Cardiac fibroblast (primary cell): ENCODE measurements around the gene TMEM255B.

Experiments used
- DNase-seq, 2 donors: peaks; one replicate each; pipeline versions ENCODE4 v3.0.0 to v3.0.0-alpha.2; 2010; ENCODE audit warnings: low read depth in 2 of 2
- H3K4me3 ChIP-seq, 2 donors: replicated peaks in 1 of 2; 1 replicate in 1 of 2; 2 replicates in 1 of 2; pipeline ENCODE4 v1.5.1; 2011; ENCODE audit warnings: low read depth in 2 of 2, low read length in 2 of 2, mild to moderate bottlenecking in 2 of 2, moderate library complexity in 1 of 2
- CTCF ChIP-seq: IDR thresholded peaks from one replicate; pipeline ENCODE4 v1.5.1; 2011; ENCODE audit warnings: low read depth, mild to moderate bottlenecking, low read length, inconsistent platforms

TMEM255B gene

GRCh38 chr13:113850722-113851479 lies 91.9 kb downstream of the TMEM255B start:
- H3K4me3 ChIP-seq = no peak overlapping the region
- no peak for TF ChIP-seq CTCF
- DNase-seq = no peak

DNA sequence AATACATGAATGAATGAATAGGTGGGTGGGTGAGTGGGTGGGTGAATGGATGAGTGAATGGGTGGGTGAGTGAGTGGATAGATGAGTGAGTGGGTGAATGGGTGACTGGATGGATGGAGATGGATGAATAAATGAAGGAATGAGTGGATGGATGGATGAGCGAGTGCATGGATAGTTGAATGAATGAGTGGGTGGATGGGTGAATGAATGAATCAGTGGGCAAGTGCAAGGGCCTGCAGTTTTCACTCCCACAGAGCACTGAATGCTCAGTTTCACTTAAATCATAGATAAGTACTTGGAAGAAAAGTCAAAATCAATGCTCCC lies 92.4 kb downstream of the TMEM255B start:
- no peak for TF ChIP-seq CTCF
- DNase-seq = no peak
- no peak overlapping the region for H3K4me3 ChIP-seq

GRCh38 chr13:113851826-113852535 lies 93.0 kb downstream of the TMEM255B start:
- DNase-seq = no peak
- no peak overlapping the region for H3K4me3 ChIP-seq
- TF ChIP-seq CTCF = no peak

DNA sequence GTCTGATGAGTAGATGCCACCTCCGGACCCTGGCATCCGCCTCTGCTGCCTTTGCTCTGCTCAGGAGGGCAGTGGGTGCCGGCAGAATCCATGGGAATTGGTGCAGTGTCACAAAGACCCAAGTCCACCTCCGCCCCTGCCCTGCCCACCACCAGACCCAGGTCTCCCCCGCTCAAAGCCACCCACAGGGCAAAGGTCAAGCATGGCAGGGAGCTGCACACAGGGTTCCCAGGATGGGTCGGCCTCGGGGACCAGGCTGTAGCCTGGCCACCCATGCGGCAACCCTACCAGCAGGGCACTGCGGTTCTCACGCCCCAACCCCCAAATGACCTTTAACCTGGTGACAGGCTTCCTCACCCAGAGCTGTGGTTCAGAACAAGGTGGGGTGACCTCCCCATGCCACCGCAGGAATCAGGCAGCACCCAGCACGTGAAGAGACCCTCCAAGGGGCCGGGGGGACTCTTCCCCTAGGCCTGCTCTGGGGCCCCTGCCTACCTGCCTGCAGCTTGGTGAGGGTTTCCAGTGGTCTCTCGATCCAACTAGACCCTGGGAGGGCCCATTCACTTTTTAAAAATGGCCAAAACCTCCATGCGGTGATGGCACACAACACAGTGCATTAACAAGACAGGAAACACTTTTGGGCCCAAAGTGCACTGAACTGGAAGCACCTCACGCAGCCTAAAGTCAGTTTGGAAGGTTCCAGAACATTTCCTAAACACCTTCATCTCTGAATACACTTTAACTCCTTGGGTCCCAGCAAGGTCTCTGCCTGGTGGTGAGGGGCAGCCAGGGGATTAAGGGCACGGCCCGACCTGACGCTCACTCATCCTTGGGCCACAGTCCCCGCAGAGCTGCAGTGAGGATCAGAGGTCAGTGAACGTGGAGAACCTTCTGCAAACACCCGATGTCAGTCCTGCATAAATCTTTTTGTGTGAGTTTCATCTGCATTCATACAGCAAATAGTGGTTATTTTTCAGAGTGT lies 93.8 kb downstream of the TMEM255B start:
- no peak for DNase-seq
- TF ChIP-seq CTCF = no peak
- H3K4me3 ChIP-seq = no peak overlapping the region

GRCh38 chr13:113853518-113854237 lies 94.7 kb downstream of the TMEM255B start:
- no peak overlapping the region for H3K4me3 ChIP-seq
- no peak for TF ChIP-seq CTCF
- peak in 1 of 2 donors; percentile 63 for DNase-seq

DNA sequence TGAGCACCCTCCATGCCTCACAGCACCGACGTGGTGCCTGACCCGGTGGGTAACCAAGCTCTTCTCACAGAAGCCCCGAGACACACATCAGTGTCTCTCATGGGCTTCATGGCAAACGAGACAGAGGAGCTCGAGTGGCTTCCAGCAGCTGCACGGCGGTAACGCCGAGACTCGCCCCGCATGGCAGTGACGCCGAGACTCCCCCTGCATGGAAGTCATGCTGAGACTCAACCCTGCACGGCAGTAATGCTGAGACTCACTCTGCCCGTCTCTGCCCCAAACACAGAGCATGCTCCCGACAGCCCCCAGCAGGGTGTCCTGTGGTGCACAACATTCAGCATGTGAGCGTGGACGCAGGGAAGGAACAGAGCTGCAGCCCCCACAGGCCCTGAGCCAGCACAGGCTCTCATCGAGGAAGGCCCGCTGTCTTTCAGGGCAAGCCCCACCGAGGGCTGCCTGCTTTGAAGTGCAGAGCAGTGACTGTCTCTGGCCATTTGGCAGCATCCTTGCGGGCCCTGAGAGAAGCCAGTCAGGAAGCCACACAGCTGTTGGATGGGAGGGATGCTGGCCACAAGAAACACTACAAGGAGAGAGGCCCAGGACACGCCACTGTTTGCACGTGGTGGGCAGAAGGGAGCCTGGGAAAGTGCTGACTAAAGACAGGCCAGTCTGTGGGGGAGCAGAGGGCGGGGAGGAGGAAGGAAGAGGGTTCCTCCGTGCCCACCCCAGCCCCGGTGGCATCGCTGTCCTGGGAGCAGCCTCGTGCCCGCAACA lies 95.4 kb downstream of the TMEM255B start:
- TF ChIP-seq CTCF = no peak
- DNase-seq = peak; percentile 27 to 68
- no peak overlapping the region for H3K4me3 ChIP-seq
